BLaER1 (cell line): ENCODE results near the gene STPG4.

Experiments
- H3K27ac ChIP-seq: shearing (Covaris generic); formaldehyde crosslinking; 2 replicates; pipeline ENCODE4 v1.8.1; 2022
- H3K27me3 ChIP-seq: shearing (Covaris generic); formaldehyde crosslinking; 2 replicates; pipeline ENCODE4 v1.8.1; 2022
- H3K36me3 ChIP-seq: shearing (Covaris generic); formaldehyde crosslinking; 2 replicates; pipeline ENCODE4 v1.8.1; 2022
- H3K4me1 ChIP-seq: shearing (Covaris generic); formaldehyde crosslinking; 2 replicates; pipeline ENCODE4 v1.8.1; 2022
- H3K4me2 ChIP-seq: shearing (Covaris generic); formaldehyde crosslinking; 2 replicates; pipeline ENCODE4 v1.8.1; 2022
- H3K4me3 ChIP-seq: shearing (Covaris generic); formaldehyde crosslinking; 2 replicates; pipeline ENCODE4 v1.8.1; 2022
- H3K9ac ChIP-seq: shearing (Covaris generic); formaldehyde crosslinking; 2 replicates; pipeline ENCODE4 v1.8.1; 2022
- H3K9me3 ChIP-seq: shearing (Covaris generic); formaldehyde crosslinking; 2 replicates; pipeline ENCODE4 v1.8.1; 2022
- H4K20me1 ChIP-seq: shearing (Covaris generic); formaldehyde crosslinking; 2 replicates; pipeline ENCODE4 v1.8.1; 2022
- Cebpa-rat ChIP-seq: shearing (Covaris generic); IDR thresholded peaks from 2 replicates; pipeline ENCODE4 v1.8.1; 2022

The STPG4 gene

GRCh38 chr2:47161475-47161874 lies 6.4 kb upstream of the STPG4 start:
- TF ChIP-seq Cebpa-rat, result no peak
- H4K20me1 ChIP-seq, result peaks cover 100% of the 10 kb centered on the region
- H3K27me3 ChIP-seq, result no peaks in the 10 kb centered on the region
- peaks cover 88% of the 10 kb centered on the region for H3K36me3 ChIP-seq
- H3K9ac ChIP-seq, result no peak overlapping the region
- no peaks in the 10 kb centered on the region for H3K4me1 ChIP-seq
- H3K4me2 ChIP-seq, result no peak overlapping the region
- no peak overlapping the region for H3K27ac ChIP-seq
- H3K4me3 ChIP-seq, result no peak overlapping the region
- no peaks in the 10 kb centered on the region for H3K9me3 ChIP-seq

- Histone ChIP-seq H3K36me3 (peaks cover 82% of the 10 kb centered on the region), H3K4me1 (no peaks in the 10 kb centered on the region), H4K20me1 (peaks cover 98% of the 10 kb centered on the region), H3K4me3 (no peak overlapping the region), H3K9me3 (no peaks in the 10 kb centered on the region), H3K4me2 (no peak overlapping the region), H3K27me3 (no peaks in the 10 kb centered on the region), H3K9ac (no peak overlapping the region), H3K27ac (no peak overlapping the region)
- TF ChIP-seq Cebpa-rat, result no peak
Observed at GRCh38 chr2:47160660-47161059, 5.6 kb upstream of the STPG4 start.

- TF ChIP-seq Cebpa-rat, result no peak
- Histone ChIP-seq H3K9ac (no peak overlapping the region), H3K27ac (no peak overlapping the region), H3K36me3 (peaks cover 81% of the 10 kb centered on the region), H3K4me3 (no peak overlapping the region), H4K20me1 (peaks cover 97% of the 10 kb centered on the region), H3K4me2 (no peak overlapping the region), H3K4me1 (no peaks in the 10 kb centered on the region), H3K27me3 (no peaks in the 10 kb centered on the region), H3K9me3 (no peaks in the 10 kb centered on the region)
Observed at GRCh38 chr2:47160211-47160610, 5.1 kb upstream of the STPG4 start.

- Histone ChIP-seq H3K9me3 (no peaks in the 10 kb centered on the region), H3K36me3 (peaks cover 81% of the 10 kb centered on the region), H3K27ac (no peak overlapping the region), H3K4me1 (no peaks in the 10 kb centered on the region), H4K20me1 (peaks cover 96% of the 10 kb centered on the region), H3K9ac (no peak overlapping the region), H3K4me3 (no peak overlapping the region), H3K27me3 (no peaks in the 10 kb centered on the region), H3K4me2 (no peak overlapping the region)
- TF ChIP-seq Cebpa-rat, result no peak
Observed at GRCh38 chr2:47159627-47160026, 4.5 kb upstream of the STPG4 start.

- H4K20me1 ChIP-seq, result peaks cover 86% of the 10 kb centered on the region
- no peak overlapping the region for H3K4me3 ChIP-seq
- H3K27me3 ChIP-seq, result no peaks in the 10 kb centered on the region
- no peak overlapping the region for H3K27ac ChIP-seq
- H3K36me3 ChIP-seq, result peaks cover 77% of the 10 kb centered on the region
- H3K9me3 ChIP-seq, result no peaks in the 10 kb centered on the region
- H3K4me1 ChIP-seq, result no peaks in the 10 kb centered on the region
- no peak for TF ChIP-seq Cebpa-rat
- no peak overlapping the region for H3K4me2 ChIP-seq
- no peak overlapping the region for H3K9ac ChIP-seq
Observed at GRCh38 chr2:47158576-47158975, 3.5 kb upstream of the STPG4 start.

GRCh38 chr2:47152803-47153202 lies 2.3 kb downstream of the STPG4 start:
- H3K4me1 ChIP-seq, result no peaks in the 10 kb centered on the region
- no peak overlapping the region for H3K4me2 ChIP-seq
- peaks cover 28% of the 10 kb centered on the region for H4K20me1 ChIP-seq
- no peak overlapping the region for H3K4me3 ChIP-seq
- H3K9me3 ChIP-seq, result no peaks in the 10 kb centered on the region
- no peak for TF ChIP-seq Cebpa-rat
- H3K27ac ChIP-seq, result no peak overlapping the region
- H3K36me3 ChIP-seq, result peaks cover 49% of the 10 kb centered on the region
- H3K9ac ChIP-seq, result no peak overlapping the region
- H3K27me3 ChIP-seq, result no peaks in the 10 kb centered on the region

GRCh38 chr2:47150175-47150574 lies 4.9 kb downstream of the STPG4 start:
- no peak overlapping the region for H3K4me2 ChIP-seq
- no peaks in the 10 kb centered on the region for H3K4me1 ChIP-seq
- no peak overlapping the region for H3K4me3 ChIP-seq
- H3K27me3 ChIP-seq, result no peaks in the 10 kb centered on the region
- no peaks in the 10 kb centered on the region for H3K9me3 ChIP-seq
- H4K20me1 ChIP-seq, result peaks cover 4% of the 10 kb centered on the region; the same call in 1 of the 2 replicates
- no peak for TF ChIP-seq Cebpa-rat
- H3K9ac ChIP-seq, result no peak overlapping the region
- H3K36me3 ChIP-seq, result peaks cover 63% of the 10 kb centered on the region
- H3K27ac ChIP-seq, result no peak overlapping the region

GRCh38 chr2:47147021-47147420 lies 8.1 kb downstream of the STPG4 start:
- Histone ChIP-seq H4K20me1 (no peaks in the 10 kb centered on the region), H3K4me2 (no peak overlapping the region), H3K27me3 (no peaks in the 10 kb centered on the region), H3K9ac (no peak overlapping the region), H3K4me1 (no peaks in the 10 kb centered on the region), H3K4me3 (no peak overlapping the region), H3K27ac (no peak overlapping the region), H3K36me3 (peaks cover 74% of the 10 kb centered on the region), H3K9me3 (no peaks in the 10 kb centered on the region)
- TF ChIP-seq Cebpa-rat, result no peak

- Histone ChIP-seq H3K27ac (no peak overlapping the region), H4K20me1 (no peaks in the 10 kb centered on the region), H3K4me1 (no peaks in the 10 kb centered on the region), H3K9me3 (no peaks in the 10 kb centered on the region), H3K36me3 (peaks cover 77% of the 10 kb centered on the region), H3K27me3 (no peaks in the 10 kb centered on the region), H3K9ac (no peak overlapping the region), H3K4me2 (no peak overlapping the region), H3K4me3 (no peak overlapping the region)
- TF ChIP-seq Cebpa-rat, result no peak
Observed at GRCh38 chr2:47145466-47145865, 9.6 kb downstream of the STPG4 start.

- H3K4me3 ChIP-seq, result no peak overlapping the region
- H3K27ac ChIP-seq, result no peak overlapping the region
- H3K27me3 ChIP-seq, result no peaks in the 10 kb centered on the region
- no peaks in the 10 kb centered on the region for H4K20me1 ChIP-seq
- no peaks in the 10 kb centered on the region for H3K9me3 ChIP-seq
- H3K36me3 ChIP-seq, result peaks cover 71% of the 10 kb centered on the region
- H3K9ac ChIP-seq, result no peak overlapping the region
- H3K4me2 ChIP-seq, result no peak overlapping the region
- no peak for TF ChIP-seq Cebpa-rat
- no peaks in the 10 kb centered on the region for H3K4me1 ChIP-seq
Observed at GRCh38 chr2:47141520-47141919, 13.6 kb downstream of the STPG4 start.

- Histone ChIP-seq H3K36me3 (peaks cover 13% of the 10 kb centered on the region), H3K4me1 (no peaks in the 10 kb centered on the region), H3K27me3 (no peaks in the 10 kb centered on the region), H3K9ac (no peak overlapping the region), H3K27ac (no peak overlapping the region), H4K20me1 (no peaks in the 10 kb centered on the region), H3K9me3 (peaks cover 18% of the 10 kb centered on the region), H3K4me3 (no peak overlapping the region), H3K4me2 (no peak overlapping the region)
- no peak for TF ChIP-seq Cebpa-rat
Observed at GRCh38 chr2:47134386-47135090, 20.6 kb downstream of the STPG4 start.
